DMS79 (cell line): ENCODE results near the gene KDM5C.

Source experiments
- DNase-seq: peaks from one replicate; lab custom pipeline; 2025; lab: John Stamatoyannopoulos, UW

The KDM5C gene

GRCh38 chrX:53224860-53225797 is at the start of gene KDM5C:
Gene KDM5C, minus strand, starts transcription at chrX:53225207. Its CDS starts 318 bp downstream, at chrX:53224889.
- DNase-seq, result peak; percentile 70

GRCh38 chrX:53272808-53273337 is 47.9 kb upstream of the KDM5C start:
- no peak for DNase-seq

GRCh38 chrX:53269536-53270107 is 44.6 kb upstream of the KDM5C start:
- no peak for DNase-seq

- no peak for DNase-seq
Observed at GRCh38 chrX:53268173-53268572, 43.2 kb upstream of the KDM5C start.

GRCh38 chrX:53266914-53267313 is 41.9 kb upstream of the KDM5C start:
- DNase-seq, result no peak

- DNase-seq, result no peak
Observed at GRCh38 chrX:53265771-53266574, 41.0 kb upstream of the KDM5C start.

- no peak for DNase-seq
Observed at GRCh38 chrX:53263597-53264094, 38.6 kb upstream of the KDM5C start.

- DNase-seq, result no peak
Observed at GRCh38 chrX:53262918-53263394, 37.9 kb upstream of the KDM5C start.

GRCh38 chrX:53262189-53262917 is 37.3 kb upstream of the KDM5C start:
- no peak for DNase-seq

GRCh38 chrX:53261355-53261972 is 36.5 kb upstream of the KDM5C start:
- DNase-seq, result no peak

- no peak for DNase-seq
Observed at GRCh38 chrX:53260836-53261235, 35.8 kb upstream of the KDM5C start.

- no peak for DNase-seq
Observed at GRCh38 chrX:53257670-53258423, 32.8 kb upstream of the KDM5C start.

- DNase-seq, result no peak
Observed at GRCh38 chrX:53257166-53257565, 32.2 kb upstream of the KDM5C start.

GRCh38 chrX:53256446-53257041 is 31.5 kb upstream of the KDM5C start:
- DNase-seq, result peak; percentile 22

- no peak for DNase-seq
Observed at GRCh38 chrX:53255738-53256191, 30.8 kb upstream of the KDM5C start.

GRCh38 chrX:53254570-53255461 is 29.8 kb upstream of the KDM5C start:
- no peak for DNase-seq

- DNase-seq, result no peak
Observed at GRCh38 chrX:53253293-53254020, 28.4 kb upstream of the KDM5C start.

- no peak for DNase-seq
Observed at GRCh38 chrX:53251307-53251706, 26.3 kb upstream of the KDM5C start.
